ENCODE data around the gene MAGEL2.

DNA sequence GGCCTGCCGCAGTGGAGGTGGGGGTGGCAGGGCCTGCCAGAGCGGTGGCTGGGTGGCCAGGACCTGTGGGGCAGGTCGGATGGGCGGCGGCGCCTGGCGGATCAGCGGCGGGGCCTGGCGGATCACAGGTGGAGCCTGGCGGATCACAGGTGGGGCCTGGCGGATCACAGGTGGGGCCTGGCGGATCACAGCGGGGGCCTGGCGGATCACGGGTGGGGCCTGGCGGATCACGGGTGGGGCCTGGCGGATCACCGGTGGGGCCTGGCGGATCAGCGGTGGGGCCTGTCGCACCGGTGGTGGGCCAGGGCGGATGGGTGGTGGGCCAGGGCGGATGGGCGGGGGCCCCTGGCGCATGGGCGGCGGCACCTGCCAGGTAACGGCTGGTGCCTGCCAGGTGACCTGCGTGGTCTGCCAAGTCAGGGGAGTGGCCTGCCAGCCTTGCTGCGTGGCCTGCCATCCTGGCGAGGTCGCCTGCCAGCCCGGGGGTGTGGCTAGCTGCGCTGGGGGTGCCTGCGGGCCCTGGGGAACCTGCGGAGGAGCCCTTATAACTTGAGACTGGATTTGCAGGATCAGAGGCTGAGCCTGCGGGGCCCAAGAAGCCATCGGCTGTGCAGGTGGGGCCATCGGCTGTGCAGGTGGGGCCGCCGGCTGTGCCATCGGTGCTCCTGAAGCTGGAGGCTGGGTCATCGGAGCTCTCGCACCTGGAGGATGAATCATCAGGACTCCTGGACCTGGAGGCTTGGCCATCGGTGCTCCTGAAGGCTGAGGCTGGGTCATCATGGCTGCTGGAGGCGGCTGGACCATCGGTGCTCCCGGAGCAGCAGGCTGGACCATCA lies 1.3 kb downstream of the MAGEL2 start:
- no peak for TF ChIP-seq POLR2A (IDR thresholded peaks at IDR 0.05)
- TF ChIP-seq, protein P1, sequence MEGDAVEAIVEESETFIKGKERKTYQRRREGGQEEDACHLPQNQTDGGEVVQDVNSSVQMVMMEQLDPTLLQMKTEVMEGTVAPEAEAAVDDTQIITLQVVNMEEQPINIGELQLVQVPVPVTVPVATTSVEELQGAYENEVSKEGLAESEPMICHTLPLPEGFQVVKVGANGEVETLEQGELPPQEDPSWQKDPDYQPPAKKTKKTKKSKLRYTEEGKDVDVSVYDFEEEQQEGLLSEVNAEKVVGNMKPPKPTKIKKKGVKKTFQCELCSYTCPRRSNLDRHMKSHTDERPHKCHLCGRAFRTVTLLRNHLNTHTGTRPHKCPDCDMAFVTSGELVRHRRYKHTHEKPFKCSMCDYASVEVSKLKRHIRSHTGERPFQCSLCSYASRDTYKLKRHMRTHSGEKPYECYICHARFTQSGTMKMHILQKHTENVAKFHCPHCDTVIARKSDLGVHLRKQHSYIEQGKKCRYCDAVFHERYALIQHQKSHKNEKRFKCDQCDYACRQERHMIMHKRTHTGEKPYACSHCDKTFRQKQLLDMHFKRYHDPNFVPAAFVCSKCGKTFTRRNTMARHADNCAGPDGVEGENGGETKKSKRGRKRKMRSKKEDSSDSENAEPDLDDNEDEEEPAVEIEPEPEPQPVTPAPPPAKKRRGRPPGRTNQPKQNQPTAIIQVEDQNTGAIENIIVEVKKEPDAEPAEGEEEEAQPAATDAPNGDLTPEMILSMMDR (IDR thresholded peaks at IDR 0.05) = no peak

Data from transverse colon (tissue), 3 donors.